GM19240 (cell line): ENCODE measurements around the gene CCBE1.
"Not testable (repeated sequence)": the region's sequence is repeated elsewhere in the genome, so short reads cannot be mapped to it uniquely, and the experiment has no call there.

Experiments
- DNase-seq: peaks from one replicate; pipeline ENCODE4 v3.0.0; 2011; ENCODE audit warnings: low spot score; ENCODE audit not compliant: insufficient read length

Gene CCBE1

GRCh38 chr18:59657012-59657411, 40.2 kb downstream of the CCBE1 start:
- DNase-seq, result no peak

GRCh38 chr18:59656373-59656887, 40.8 kb downstream of the CCBE1 start:
- DNase-seq, result no peak

- DNase-seq, result no peak
Measured at GRCh38 chr18:59655676-59656075, 41.5 kb downstream of the CCBE1 start.

- no peak for DNase-seq
Measured at GRCh38 chr18:59651071-59651470, 46.2 kb downstream of the CCBE1 start.

GRCh38 chr18:59650266-59650820, 46.9 kb downstream of the CCBE1 start:
- no peak for DNase-seq

- no peak for DNase-seq
Measured at GRCh38 chr18:59649591-59649990, 47.6 kb downstream of the CCBE1 start.

GRCh38 chr18:59648469-59648868, 48.8 kb downstream of the CCBE1 start:
- not testable (repeated sequence) for DNase-seq

- no peak for DNase-seq
Measured at GRCh38 chr18:59646963-59647307, 50.3 kb downstream of the CCBE1 start.

- DNase-seq, result no peak
Measured at GRCh38 chr18:59646228-59646962, 50.8 kb downstream of the CCBE1 start.

GRCh38 chr18:59643740-59644139, 53.5 kb downstream of the CCBE1 start:
- DNase-seq, result no peak

- no peak for DNase-seq
Measured at GRCh38 chr18:59640721-59641120, 56.5 kb downstream of the CCBE1 start.

GRCh38 chr18:59639821-59640220, 57.4 kb downstream of the CCBE1 start:
- no peak for DNase-seq

GRCh38 chr18:59639136-59639535, 58.1 kb downstream of the CCBE1 start:
- no peak for DNase-seq

- no peak for DNase-seq
Measured at GRCh38 chr18:59633961-59634485, 63.2 kb downstream of the CCBE1 start.

GRCh38 chr18:59633317-59633716, 63.9 kb downstream of the CCBE1 start:
- DNase-seq, result no peak

GRCh38 chr18:59631583-59632181, 65.5 kb downstream of the CCBE1 start:
- DNase-seq, result no peak

- no peak for DNase-seq
Measured at GRCh38 chr18:59629894-59630293, 67.3 kb downstream of the CCBE1 start.

- no peak for DNase-seq
Measured at GRCh38 chr18:59628995-59629394, 68.2 kb downstream of the CCBE1 start.

GRCh38 chr18:59627414-59627813, 69.8 kb downstream of the CCBE1 start:
- no peak for DNase-seq

GRCh38 chr18:59624369-59624765, 72.9 kb downstream of the CCBE1 start:
- DNase-seq, result no peak

GRCh38 chr18:59623456-59624368, 73.5 kb downstream of the CCBE1 start:
- DNase-seq, result no peak
